NCI-H774 (cell line): ENCODE data around the gene WDFY2.
A peak's percentile ranks its signal among the peaks of the same experiment; 100 is the strongest.
"Not testable (repeated sequence)": the region's sequence is repeated elsewhere in the genome, so short reads cannot be mapped to it uniquely, and the experiment has no call there.

ENCODE experiments used
- DNase-seq: peaks from one replicate; lab custom pipeline; 2025; lab: John Stamatoyannopoulos, UW

Gene WDFY2

DNA sequence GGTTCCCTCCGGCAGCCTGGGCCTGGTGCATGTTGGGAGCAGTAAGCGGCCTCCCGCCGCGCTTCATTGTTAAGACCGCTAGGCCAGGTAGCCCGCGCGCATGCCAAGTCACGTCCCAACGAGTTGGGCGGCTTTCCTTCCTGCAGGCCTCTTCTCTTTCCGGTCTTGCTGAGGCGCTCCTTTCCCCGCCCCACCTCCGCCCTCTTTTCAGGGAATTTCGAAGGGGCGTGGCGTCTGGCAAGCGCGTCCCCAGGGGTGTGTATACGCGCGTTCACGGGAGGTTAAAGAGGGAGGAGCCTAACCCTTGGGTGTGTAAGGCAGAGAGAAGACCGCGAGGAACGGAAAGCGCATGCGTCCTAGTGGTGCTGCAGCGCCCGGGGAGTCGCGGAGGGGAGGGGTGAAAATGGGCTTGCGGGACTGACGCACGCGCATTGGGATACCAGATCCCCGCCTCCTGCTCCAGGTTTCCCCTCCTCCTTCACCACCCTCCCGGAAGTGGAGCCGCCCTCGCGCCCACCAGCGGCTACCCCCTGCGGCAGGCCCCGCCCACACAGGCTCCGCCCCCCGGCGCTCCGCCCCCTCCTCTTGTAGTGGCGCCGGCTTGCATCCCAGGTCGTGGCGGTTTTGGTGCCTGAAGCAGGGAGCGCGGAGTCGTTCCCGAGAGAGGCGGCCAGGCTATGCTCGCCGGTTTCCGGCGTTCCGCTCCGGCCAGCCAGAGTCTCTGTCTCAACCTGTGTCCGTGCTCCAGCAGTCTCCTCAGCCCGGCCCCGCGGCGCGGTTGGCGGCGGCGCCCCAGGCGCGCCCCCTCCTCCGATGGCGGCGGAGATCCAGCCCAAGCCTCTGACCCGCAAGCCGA is at the start of gene WDFY2:
Gene WDFY2 (plus strand): TSS at position 588 of the 856 bp plus-strand sequence. CDS start 226 bp downstream, at position 814.
- DNase-seq, result peak; percentile 94

DNA sequence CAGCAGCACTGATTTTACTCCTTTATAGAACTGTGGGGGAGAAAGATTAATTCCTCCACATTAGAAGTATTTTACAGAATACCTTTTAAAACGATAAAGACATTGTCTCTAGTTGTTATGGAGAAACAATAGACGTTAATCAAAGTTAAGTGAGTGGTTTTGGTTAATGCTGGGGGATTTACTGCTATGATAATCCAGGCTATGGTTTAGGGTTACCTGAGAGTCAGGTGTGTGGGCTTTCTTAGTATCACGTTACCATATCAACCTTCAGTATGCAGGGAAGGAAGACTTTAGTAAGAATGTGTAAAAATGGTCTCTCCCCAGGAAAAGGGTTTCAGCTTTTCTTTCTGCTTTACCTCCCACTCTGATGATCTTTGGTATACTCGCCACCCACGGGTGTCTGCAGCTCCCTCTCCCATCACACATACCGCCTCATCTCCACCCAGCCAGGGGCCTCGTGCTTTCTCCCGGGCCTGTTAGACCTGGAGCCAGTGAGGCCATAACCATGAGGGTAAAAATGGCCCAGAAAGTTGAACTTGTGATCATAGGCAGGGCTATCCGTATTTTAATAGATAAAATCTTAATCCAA is 45.6 kb upstream of the WDFY2 start:
- no peak for DNase-seq

DNA sequence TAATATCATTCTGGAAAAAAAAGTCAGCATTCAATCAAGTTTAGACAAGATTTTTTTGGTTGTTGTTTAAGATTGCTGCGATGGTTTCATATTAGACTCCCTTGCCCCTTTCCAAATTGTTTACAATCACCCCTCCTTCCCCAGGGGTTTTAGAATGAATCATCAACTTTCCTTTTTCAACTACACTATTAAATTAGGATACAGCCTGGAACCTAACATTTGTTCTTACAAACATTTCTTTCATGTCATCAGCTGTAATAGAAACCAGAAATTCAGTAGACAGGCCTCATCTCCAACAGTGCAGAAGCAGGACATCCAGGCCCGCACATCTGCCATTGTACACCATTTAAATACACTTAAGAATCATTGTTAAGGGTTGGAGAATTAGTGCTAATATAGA is 44.4 kb upstream of the WDFY2 start:
- DNase-seq, result no peak

DNA sequence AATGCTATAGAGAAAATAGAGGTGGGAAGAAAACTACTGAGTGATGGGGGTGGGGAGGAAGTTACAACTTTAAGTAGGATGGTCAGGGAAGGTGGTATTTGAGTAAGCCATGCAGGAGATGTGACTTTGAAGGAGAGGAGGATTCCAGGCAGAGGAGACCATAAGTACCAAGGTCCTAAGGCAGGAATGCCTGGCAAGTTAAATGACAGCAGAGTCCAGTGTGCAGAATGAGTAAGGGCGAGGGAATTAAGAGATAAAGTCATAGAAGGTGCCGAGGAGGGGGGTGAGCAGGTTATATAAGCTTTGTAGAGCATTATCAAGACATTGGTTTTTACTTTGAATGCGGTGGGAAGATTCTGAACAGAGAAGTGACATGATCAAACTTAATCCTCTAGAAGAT is 43.2 kb upstream of the WDFY2 start:
- no peak for DNase-seq

DNA sequence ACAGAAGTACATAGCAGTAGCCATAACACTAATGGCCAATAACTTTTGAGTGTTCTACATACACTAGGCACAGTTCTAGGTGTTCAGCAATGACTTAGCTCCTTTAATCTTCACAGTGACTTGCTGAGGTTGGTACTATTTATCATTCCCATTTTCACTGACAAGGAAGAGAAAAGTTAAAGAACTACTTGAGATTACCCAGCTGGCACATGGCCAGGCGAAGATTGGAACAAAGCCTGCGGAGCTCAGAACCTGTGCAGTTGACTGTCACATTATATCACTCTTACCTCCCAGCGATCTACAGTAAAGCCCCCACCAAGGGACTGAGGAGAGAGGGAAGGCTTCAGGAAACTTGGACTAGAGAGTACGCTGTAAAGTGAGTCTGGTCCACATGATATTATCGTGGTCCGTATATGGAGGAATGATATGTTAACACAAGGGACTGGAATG is 42.4 kb upstream of the WDFY2 start:
- no peak for DNase-seq

DNA sequence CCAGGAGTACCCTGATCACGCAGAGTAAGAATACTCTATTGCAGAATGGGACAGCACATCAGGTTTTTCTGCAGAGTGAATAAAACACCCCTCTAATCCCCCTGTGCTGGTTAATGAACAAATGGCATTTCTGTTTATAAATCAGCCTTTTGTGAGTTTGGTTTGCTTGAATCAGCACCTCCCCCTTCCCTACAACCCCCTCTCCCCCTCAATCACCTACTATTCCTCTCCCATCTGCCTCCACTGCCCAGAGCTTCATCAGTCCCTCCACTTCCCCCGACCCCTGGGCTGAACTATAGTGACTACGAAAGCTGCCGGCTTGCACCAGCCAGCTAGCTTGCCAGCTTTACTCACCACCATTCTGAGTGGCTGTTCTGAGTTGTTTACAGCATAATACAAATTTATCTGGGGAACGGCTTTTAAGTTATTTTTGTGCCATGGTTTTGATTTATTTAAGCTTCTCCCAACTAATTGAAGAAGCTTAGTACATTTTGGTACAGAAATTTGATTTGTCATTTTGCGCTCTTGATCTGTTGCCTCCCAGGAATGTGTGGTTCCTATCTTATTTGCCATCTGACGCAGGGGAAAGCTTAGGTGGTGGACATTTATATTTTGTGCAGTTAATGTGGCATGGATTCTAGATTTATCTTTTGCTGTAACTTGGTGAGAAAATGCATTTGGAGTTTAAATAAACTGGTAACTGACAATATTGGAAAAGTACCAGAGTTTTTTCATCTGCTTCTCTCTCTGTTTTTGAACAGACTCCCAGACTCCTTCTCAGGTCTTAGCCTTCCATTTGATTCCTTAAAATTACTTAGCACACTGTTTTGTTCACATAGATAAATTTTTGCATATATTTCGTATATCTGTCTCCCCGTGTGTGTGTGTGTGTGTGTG is 41.7 kb upstream of the WDFY2 start:
- DNase-seq, result no peak

DNA sequence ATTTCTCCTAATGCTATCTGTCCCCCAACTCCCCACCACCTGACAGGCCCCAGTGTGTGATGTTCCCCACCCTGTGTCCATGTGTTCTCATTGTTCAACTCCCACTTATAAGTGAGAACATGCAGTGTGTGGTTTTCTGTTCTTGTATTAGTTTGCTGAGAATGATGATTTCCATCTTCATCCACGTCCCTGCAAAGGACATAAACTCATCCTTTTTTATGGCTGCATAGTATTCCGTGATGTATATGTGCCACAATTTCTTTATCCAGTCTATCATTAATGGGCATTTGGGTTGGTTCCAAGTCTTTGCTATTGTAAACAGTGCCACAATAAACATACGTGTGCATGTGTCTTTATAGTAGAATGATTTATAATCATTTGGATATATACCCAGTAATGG is 38.8 kb upstream of the WDFY2 start:
- not testable (repeated sequence) for DNase-seq

DNA sequence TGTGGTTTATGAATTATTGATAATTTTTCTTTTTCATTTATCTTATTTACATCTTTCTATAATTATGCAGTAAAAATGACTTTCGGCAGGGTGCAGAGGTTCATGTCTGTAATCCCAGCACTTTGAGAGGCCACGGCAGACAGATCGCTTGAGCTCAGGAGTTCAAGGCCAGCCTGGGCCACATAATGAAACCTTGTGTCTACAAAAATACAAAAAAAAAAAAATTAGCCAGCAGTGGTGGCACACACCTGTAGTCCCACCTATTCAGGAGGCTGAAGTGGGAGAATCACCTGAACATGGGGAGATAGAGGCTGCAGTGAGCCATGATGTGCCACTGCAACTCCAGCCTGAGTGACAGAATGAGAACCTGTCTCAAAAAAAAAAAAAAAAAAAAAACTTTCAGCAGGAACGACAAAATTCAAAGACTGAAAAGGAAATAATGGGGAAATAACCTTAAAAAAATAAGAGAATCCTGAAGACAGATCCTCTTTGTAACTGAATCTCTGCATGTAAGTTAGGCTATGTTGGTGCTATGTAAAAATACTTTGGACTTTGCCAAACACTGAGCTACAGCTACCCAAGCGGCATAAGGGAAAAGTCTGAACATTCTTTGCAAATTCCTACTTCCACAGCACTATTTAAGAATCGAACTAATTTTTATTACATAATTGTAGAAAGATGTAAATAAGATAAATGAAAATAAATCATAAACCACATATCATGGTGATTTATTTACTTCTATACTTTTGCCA is 36.7 kb upstream of the WDFY2 start:
- DNase-seq, result no peak

GRCh38 chr13:51549050-51549449 is 35.2 kb upstream of the WDFY2 start:
- DNase-seq, result no peak

- DNase-seq, result no peak
Observed at GRCh38 chr13:51549593-51549992, 34.7 kb upstream of the WDFY2 start.

- no peak for DNase-seq
Observed at GRCh38 chr13:51550151-51550550, 34.1 kb upstream of the WDFY2 start.

- DNase-seq, result no peak
Observed at GRCh38 chr13:51551416-51551815, 32.8 kb upstream of the WDFY2 start.

- DNase-seq, result no peak
Observed at GRCh38 chr13:51552027-51552426, 32.2 kb upstream of the WDFY2 start.

- DNase-seq, result no peak
Observed at GRCh38 chr13:51553531-51553930, 30.7 kb upstream of the WDFY2 start.

- no peak for DNase-seq
Observed at GRCh38 chr13:51556740-51557139, 27.5 kb upstream of the WDFY2 start.

DNA sequence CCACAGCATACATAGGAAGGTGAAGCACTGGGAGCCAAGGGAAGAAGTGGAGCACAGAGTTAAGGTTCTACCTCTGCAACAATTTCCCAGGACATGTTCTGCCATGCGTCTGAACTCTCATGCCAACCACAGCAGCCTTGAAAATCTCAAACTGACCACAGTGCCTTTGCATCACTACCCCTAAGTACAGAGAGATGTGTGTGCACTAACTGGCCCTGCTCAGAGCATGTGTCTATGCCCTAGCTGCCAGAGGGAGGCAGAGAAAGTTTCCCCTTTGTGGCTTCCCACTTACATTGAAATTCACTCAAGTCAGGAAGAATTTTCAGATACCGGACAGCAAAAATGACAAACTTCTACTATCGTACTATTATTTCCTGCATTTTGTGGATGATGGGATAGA is 26.8 kb upstream of the WDFY2 start:
- DNase-seq, result no peak

GRCh38 chr13:51557875-51558612 is 26.2 kb upstream of the WDFY2 start:
- DNase-seq, result no peak

DNA sequence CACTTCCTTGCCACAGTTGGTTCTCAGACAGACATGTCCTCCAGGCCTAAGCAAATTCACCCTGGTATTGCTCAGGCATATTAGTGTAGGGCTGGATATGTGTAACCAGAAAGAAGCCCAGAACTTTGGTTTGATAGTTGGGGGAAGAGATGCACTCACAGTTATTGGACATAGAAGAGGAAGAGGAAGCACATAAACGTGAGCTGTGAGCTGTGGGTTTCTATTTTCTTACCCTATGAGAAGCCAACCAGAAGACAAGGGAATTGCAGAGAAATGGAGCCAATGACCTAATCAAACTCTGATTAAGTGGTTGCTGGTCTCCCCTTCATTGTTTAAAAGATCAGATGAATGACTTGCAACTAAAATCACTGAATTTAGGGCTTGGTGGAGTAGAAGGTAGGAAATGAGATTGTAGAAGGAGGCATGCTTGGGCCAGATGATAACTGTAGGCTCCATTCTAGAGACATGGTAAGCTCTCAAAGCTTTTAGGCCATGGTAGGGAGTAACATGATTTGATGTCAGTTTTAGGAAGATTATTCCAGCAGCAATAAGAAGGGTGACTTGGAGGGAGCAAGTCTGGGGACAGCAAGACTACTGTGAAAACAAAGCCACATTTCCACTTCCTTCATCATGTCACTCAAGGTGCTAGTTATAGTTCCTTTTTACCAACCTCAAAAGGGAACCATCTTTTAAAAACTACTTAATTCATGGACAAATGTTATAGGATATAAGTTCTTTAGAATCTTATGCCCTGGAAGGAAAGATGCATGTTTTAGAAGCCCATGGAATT is 24.1 kb upstream of the WDFY2 start:
- no peak for DNase-seq

DNA sequence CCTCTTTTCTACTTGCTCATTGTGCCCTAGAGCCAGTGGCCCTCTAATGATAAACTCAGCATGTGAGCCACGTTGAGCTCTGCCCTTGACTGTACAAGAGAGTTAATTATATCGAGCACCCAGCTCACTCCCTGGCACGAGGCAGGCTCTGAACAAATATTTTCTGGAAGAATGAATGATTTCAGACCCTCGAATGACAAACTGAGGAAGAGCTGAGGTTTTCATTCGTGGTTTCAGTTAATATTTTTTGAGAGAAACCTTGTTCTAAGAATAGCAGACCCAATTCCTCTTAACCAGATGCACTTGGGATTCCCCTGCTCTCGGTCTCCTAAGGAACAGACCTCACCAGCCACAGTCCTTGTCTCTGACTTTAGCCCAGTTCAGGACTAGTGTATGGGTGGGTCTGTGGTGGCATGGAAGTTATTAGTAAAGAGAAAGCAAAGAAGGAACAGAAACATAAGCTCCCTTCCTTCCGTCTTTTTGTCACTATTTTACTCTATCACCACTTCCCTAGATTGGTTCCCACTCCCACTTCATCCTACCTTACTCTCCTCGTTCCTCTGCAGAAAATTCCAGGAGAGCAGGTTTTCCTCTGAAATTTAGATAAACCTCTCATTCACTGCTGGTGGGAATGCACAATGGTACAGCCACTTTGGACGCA is 22.1 kb upstream of the WDFY2 start:
- no peak for DNase-seq

- no peak for DNase-seq
Observed at GRCh38 chr13:51564252-51564651, 20.0 kb upstream of the WDFY2 start.
